NCI-H1092 treated with DMSO at 0.1 percent for 48 hours (cell line): ENCODE results near the gene IQCK.
"Not testable (repeated sequence)": the region's sequence is repeated elsewhere in the genome, so short reads cannot be mapped to it uniquely, and the experiment has no call there.

Experiments used
- DNase-seq: peaks from one replicate; lab custom pipeline; 2025; lab: John Stamatoyannopoulos, UW

The IQCK gene

GRCh38 chr16:19699472-19699871 lies 18.6 kb upstream of the IQCK start:
- no peak for DNase-seq

GRCh38 chr16:19700319-19700781 lies 17.7 kb upstream of the IQCK start:
- peak; percentile 35 for DNase-seq

- no peak for DNase-seq
These were observed 17.0 kb upstream of the IQCK start for GRCh38 chr16:19701091-19701490.

GRCh38 chr16:19703172-19703889 lies 14.7 kb upstream of the IQCK start:
- DNase-seq: no peak

GRCh38 chr16:19704321-19705145 lies 13.5 kb upstream of the IQCK start:
- DNase-seq: no peak

- DNase-seq: no peak
These were observed 12.9 kb upstream of the IQCK start for GRCh38 chr16:19705146-19705501.

GRCh38 chr16:19705843-19706242 lies 12.2 kb upstream of the IQCK start:
- no peak for DNase-seq

GRCh38 chr16:19706846-19707245 lies 11.2 kb upstream of the IQCK start:
- DNase-seq: no peak

- DNase-seq: no peak
These were observed 10.3 kb upstream of the IQCK start for GRCh38 chr16:19707569-19708295.

- no peak for DNase-seq
These were observed 9.5 kb upstream of the IQCK start for GRCh38 chr16:19708296-19709205.

GRCh38 chr16:19709381-19710136 lies 8.5 kb upstream of the IQCK start:
- no peak for DNase-seq

- no peak for DNase-seq
These were observed 7.7 kb upstream of the IQCK start for GRCh38 chr16:19710191-19710908.

GRCh38 chr16:19710991-19711545 lies 7.0 kb upstream of the IQCK start:
- DNase-seq: no peak

- DNase-seq: no peak
These were observed 6.4 kb upstream of the IQCK start for GRCh38 chr16:19711643-19712042.

- no peak for DNase-seq
These were observed 5.5 kb upstream of the IQCK start for GRCh38 chr16:19712418-19713058.

GRCh38 chr16:19713697-19714096 lies 4.4 kb upstream of the IQCK start:
- DNase-seq: no peak

- DNase-seq: no peak
These were observed 2.5 kb upstream of the IQCK start for GRCh38 chr16:19715566-19715965.

- no peak for DNase-seq
These were observed 1.9 kb upstream of the IQCK start for GRCh38 chr16:19716183-19716582.

- DNase-seq: not testable (repeated sequence)
These were observed 1.3 kb upstream of the IQCK start for GRCh38 chr16:19716728-19717127.
